ENCODE measurements around the gene YEATS2. TPM values are rescaled to one million over a fixed set of nuclear protein-coding genes. Genes with fewer than 3 reads are reported as not detected.

YEATS2 gene
- polyA plus RNA-seq, 3 donors = 4.2 to 33.0 (median 5.0) TPM

GRCh38 chr3:183807209-183807728 lies 109.7 kb downstream of the YEATS2 start:
- no peak overlapping the region for H3K4me3 Mint-ChIP-seq

GRCh38 chr3:183807881-183808280 lies 110.3 kb downstream of the YEATS2 start:
- no peaks in the 10 kb centered on the region for H3K27me3 Mint-ChIP-seq (ENCODE audit: low read depth in 3 of 3)

More at GRCh38 chr3:183807209-183807728, 109.7 kb downstream of the YEATS2 start:
- Histone ChIP-seq H3K4me2 (replicated peaks; ENCODE audit: extremely low read depth, low read length, poor library complexity, severe bottlenecking) (no peak overlapping the region), H3K9me3 (replicated peaks in 1 of 2; ENCODE audit: control insufficient read depth in 1 of 2, insufficient read depth in 1 of 2, low read length in 2 of 2) (no peaks in the 10 kb centered on the region), H3K4me1 (ENCODE audit: control insufficient read depth in 1 of 2, insufficient read depth in 2 of 2, low read length in 2 of 2) (no peaks in the 10 kb centered on the region), H3K79me2 (ENCODE audit: insufficient read depth, low read length) (no peaks in the 10 kb centered on the region), H4K20me1 (ENCODE audit: insufficient read depth, low read length) (no peaks in the 10 kb centered on the region), H3K27ac (ENCODE audit: low read depth in 1 of 2, low read length in 2 of 2) (no peak overlapping the region), H3K4me3 (replicated peaks in 1 of 3; ENCODE audit: low read depth in 2 of 3, low read length in 3 of 3) (no peak overlapping the region), H3K27me3 (ENCODE audit: control insufficient read depth in 2 of 2, insufficient read depth in 2 of 2, low read length in 2 of 2) (no peaks in the 10 kb centered on the region), H3K36me3 (replicated peaks in 1 of 2; ENCODE audit: control insufficient read depth in 1 of 2, insufficient read depth in 2 of 2, low read length in 2 of 2) (peaks cover 94 to 100% of the 10 kb centered on the region in 2 donors), H2AFZ (ENCODE audit: insufficient read depth, low read depth, low read length, poor library complexity, severe bottlenecking) (no peak overlapping the region), H3K9ac (ENCODE audit: insufficient read depth, low read length, poor library complexity, severe bottlenecking) (no peak overlapping the region)
- Mint-ChIP-seq H3K27ac (no peak overlapping the region), H3K27me3 (ENCODE audit: low read depth in 3 of 3) (no peaks in the 10 kb centered on the region), H3K36me3 (peaks cover 82 to 97% of the 10 kb centered on the region in 2 donors), H3K9me3 (no peaks in the 10 kb centered on the region), H3K4me1 (no peaks in the 10 kb centered on the region)
- no peak for DNase-seq
- no peak for TF ChIP-seq CTCF (IDR thresholded peaks at IDR 0.05)
- WGBS (ENCODE audit: insufficient coverage) = 94% methylated on average over 7 of the region's 12 CpGs
- intact Hi-C loops (cut with micrococcal nuclease) = no loop called here

More at GRCh38 chr3:183807881-183808280, 110.3 kb downstream of the YEATS2 start:
- Mint-ChIP-seq H3K4me1 (no peaks in the 10 kb centered on the region), H3K4me3 (no peak overlapping the region), H3K9me3 (no peaks in the 10 kb centered on the region), H3K36me3 (peaks cover 83 to 96% of the 10 kb centered on the region in 2 donors), H3K27ac (peak overlapping the region in 1 of 7 donors; percentile 49)
- no peak overlapping the region for H3K4me2 ChIP-seq (replicated peaks; ENCODE audit: extremely low read depth, low read length, poor library complexity, severe bottlenecking)
- no peak overlapping the region for H3K4me3 ChIP-seq (replicated peaks in 1 of 3; ENCODE audit: low read depth in 2 of 3, low read length in 3 of 3)
- H3K27me3 ChIP-seq (ENCODE audit: control insufficient read depth in 2 of 2, insufficient read depth in 2 of 2, low read length in 2 of 2) = no peaks in the 10 kb centered on the region
- no peak for DNase-seq
- H3K27ac ChIP-seq (ENCODE audit: low read depth in 1 of 2, low read length in 2 of 2) = no peak overlapping the region
- no peaks in the 10 kb centered on the region for H3K4me1 ChIP-seq (ENCODE audit: control insufficient read depth in 1 of 2, insufficient read depth in 2 of 2, low read length in 2 of 2)
- no peak overlapping the region for H2AFZ ChIP-seq (ENCODE audit: insufficient read depth, low read depth, low read length, poor library complexity, severe bottlenecking)
- H4K20me1 ChIP-seq (ENCODE audit: insufficient read depth, low read length) = no peaks in the 10 kb centered on the region
- 94% methylated on average over 10 of the region's 12 CpGs for WGBS (ENCODE audit: insufficient coverage)
- H3K36me3 ChIP-seq (replicated peaks in 1 of 2; ENCODE audit: control insufficient read depth in 1 of 2, insufficient read depth in 2 of 2, low read length in 2 of 2) = peaks cover 91 to 100% of the 10 kb centered on the region in 2 donors
- no peak overlapping the region for H3K9ac ChIP-seq (ENCODE audit: insufficient read depth, low read length, poor library complexity, severe bottlenecking)
- no peak for TF ChIP-seq CTCF (IDR thresholded peaks at IDR 0.05)
- H3K79me2 ChIP-seq (ENCODE audit: insufficient read depth, low read length) = no peaks in the 10 kb centered on the region
- intact Hi-C loops (cut with micrococcal nuclease) = no loop called here
- no peaks in the 10 kb centered on the region for H3K9me3 ChIP-seq (replicated peaks in 1 of 2; ENCODE audit: control insufficient read depth in 1 of 2, insufficient read depth in 1 of 2, low read length in 2 of 2)
